HepG2 (cell line): ENCODE data around the gene ZNF277. TPM values are rescaled to one million over a fixed set of nuclear protein-coding genes. Genes with fewer than 3 reads are reported as not detected.

ENCODE experiments used
- CAMTA2 ChIP-seq: sonication (generic); formaldehyde crosslinking; IDR thresholded peaks from 2 replicates; pipeline ENCODE4 v1.4.0; 2020; ENCODE audit warnings: mild to moderate bottlenecking, missing genetic modification reagents, borderline replicate concordance
- CREM ChIP-seq, 2 experiments: sonication (generic) in 1 of 2; formaldehyde crosslinking in 1 of 2; IDR thresholded peaks; 2 replicates each; pipeline versions ENCODE4 v1.4.0 to v1.6.1; 2016 to 2020; ENCODE audit warnings: antibody characterized with exemption in 1 of 2, mild to moderate bottlenecking in 1 of 2, missing genetic modification reagents in 1 of 2
- HMG20B ChIP-seq: conservative IDR thresholded peaks from 2 replicates; pipeline ENCODE4 v1.6.1; 2016; ENCODE audit warnings: missing genetic modification reagents, missing compliant biosample characterization
- HNF4G ChIP-seq, 2 experiments: sonication (generic) in 1 of 2; formaldehyde crosslinking in 1 of 2; IDR thresholded peaks; 2 replicates each; pipeline versions ENCODE4 v1.4.0 to v1.6.1; 2011 to 2020; ENCODE audit warnings: borderline replicate concordance in 2 of 2, low read depth in 2 of 2, mild to moderate bottlenecking in 2 of 2, low read length in 1 of 2, missing genetic modification reagents in 1 of 2, moderate library complexity in 1 of 2
- KAT8 ChIP-seq: IDR thresholded peaks from 2 replicates; pipeline ENCODE4 v1.6.1; 2016; ENCODE audit warnings: missing genetic modification reagents, missing compliant biosample characterization
- SRSF4 ChIP-seq: fragments of 200-400 bp; formaldehyde crosslinking; IDR thresholded peaks from one replicate; pipeline ENCODE4 v1.6.1; 2018; ENCODE audit warnings: mild to moderate bottlenecking, low read depth, low read length, moderate library complexity; ENCODE audit not compliant: poor library complexity, severe bottlenecking
- ZFP90 ChIP-seq: sonication (generic); formaldehyde crosslinking; IDR thresholded peaks from 2 replicates; pipeline ENCODE4 v1.8.0; 2022; ENCODE audit warnings: missing genetic modification reagents, mild to moderate bottlenecking, inconsistent platforms, borderline replicate concordance
- ZNF337 ChIP-seq: sonication (generic); formaldehyde crosslinking; IDR thresholded peaks from 2 replicates; pipeline ENCODE4 v1.5.1; 2020; ENCODE audit warnings: missing genetic modification reagents, low read depth, mild to moderate bottlenecking, borderline replicate concordance
- ZNF724P ChIP-seq: sonication (generic); formaldehyde crosslinking; IDR thresholded peaks from 2 replicates; pipeline ENCODE4 v1.8.0; 2022; ENCODE audit warnings: missing genetic modification reagents, borderline replicate concordance
- ZNF839 ChIP-seq: sonication (generic); formaldehyde crosslinking; IDR thresholded peaks from 2 replicates; pipeline ENCODE4 v1.4.0; 2020; ENCODE audit warnings: missing genetic modification reagents, mild to moderate bottlenecking, borderline replicate concordance
- polyA plus RNA-seq, 8 experiments: library from polyadenylated mRNA; depleted of rRNA in 3 of 8; stranded (reverse) in 7 of 8; unstranded in 1 of 8; fragments of >200 nt; fragmentation: Illumina TruSeq in 4 of 8; extraction: Trizol in 4 of 8; gene quantifications; 2 replicates each; pipeline versions ENCODE4 v1.2.1 to v1.2.3, GENCODE V29; 2011 to 2016; ENCODE audit warnings: low read depth in 4 of 8, missing spikeins in 1 of 8, mixed read lengths in 1 of 8; ENCODE audit not compliant: insufficient read depth in 1 of 8
- total RNA-seq, 5 experiments: library from RNA; depleted of rRNA; stranded (reverse); fragments of >200 nt; fragmentation: Illumina TruSeq; extraction: Trizol; gene quantifications; 2 replicates each; pipeline ENCODE4 v1.2.3, GENCODE V29; 2016; ENCODE audit warnings: low read depth in 1 of 5
- TF ChIP-seq, protein P1 (sequence below), 2 experiments: fragments of 450-650 bp in 1 of 2; sonication (generic) in 1 of 2; formaldehyde crosslinking in 1 of 2; IDR thresholded peaks; 2 replicates each; pipeline versions ENCODE4 v1.6.1 to v1.8.0; 2016 to 2022; ENCODE audit warnings: antibody characterized with exemption in 1 of 2, mild to moderate bottlenecking in 1 of 2, missing genetic modification reagents in 1 of 2
- TF ChIP-seq, protein P2 (sequence below): sonication (generic); formaldehyde crosslinking; IDR thresholded peaks from 2 replicates; pipeline ENCODE4 v1.4.0; 2020; ENCODE audit warnings: missing genetic modification reagents, borderline replicate concordance

Gene ZNF277
- total and polyA plus RNA-seq, 2 of the 13 experiments (the other 11 are each of a cell fraction or from before 2014, with no cell fraction given), result 29.1 to 30.1 TPM

GRCh38 chr7:112159351-112159750, 47.1 kb upstream of the ZNF277 start (continued):
- TF ChIP-seq, protein P1, sequence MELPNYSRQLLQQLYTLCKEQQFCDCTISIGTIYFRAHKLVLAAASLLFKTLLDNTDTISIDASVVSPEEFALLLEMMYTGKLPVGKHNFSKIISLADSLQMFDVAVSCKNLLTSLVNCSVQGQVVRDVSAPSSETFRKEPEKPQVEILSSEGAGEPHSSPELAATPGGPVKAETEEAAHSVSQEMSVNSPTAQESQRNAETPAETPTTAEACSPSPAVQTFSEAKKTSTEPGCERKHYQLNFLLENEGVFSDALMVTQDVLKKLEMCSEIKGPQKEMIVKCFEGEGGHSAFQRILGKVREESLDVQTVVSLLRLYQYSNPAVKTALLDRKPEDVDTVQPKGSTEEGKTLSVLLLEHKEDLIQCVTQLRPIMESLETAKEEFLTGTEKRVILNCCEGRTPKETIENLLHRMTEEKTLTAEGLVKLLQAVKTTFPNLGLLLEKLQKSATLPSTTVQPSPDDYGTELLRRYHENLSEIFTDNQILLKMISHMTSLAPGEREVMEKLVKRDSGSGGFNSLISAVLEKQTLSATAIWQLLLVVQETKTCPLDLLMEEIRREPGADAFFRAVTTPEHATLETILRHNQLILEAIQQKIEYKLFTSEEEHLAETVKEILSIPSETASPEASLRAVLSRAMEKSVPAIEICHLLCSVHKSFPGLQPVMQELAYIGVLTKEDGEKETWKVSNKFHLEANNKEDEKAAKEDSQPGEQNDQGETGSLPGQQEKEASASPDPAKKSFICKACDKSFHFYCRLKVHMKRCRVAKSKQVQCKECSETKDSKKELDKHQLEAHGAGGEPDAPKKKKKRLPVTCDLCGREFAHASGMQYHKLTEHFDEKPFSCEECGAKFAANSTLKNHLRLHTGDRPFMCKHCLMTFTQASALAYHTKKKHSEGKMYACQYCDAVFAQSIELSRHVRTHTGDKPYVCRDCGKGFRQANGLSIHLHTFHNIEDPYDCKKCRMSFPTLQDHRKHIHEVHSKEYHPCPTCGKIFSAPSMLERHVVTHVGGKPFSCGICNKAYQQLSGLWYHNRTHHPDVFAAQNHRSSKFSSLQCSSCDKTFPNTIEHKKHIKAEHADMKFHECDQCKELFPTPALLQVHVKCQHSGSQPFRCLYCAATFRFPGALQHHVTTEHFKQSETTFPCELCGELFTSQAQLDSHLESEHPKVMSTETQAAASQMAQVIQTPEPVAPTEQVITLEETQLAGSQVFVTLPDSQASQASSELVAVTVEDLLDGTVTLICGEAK (IDR thresholded peaks at IDR 0.05), result no peak
- TF ChIP-seq, protein P1 (CRISPR knock-in tag; IDR thresholded peaks at IDR 0.05), result no peak
- no peak for TF ChIP-seq KAT8 (CRISPR knock-in tag)
- no peak for TF ChIP-seq ZNF839 (CRISPR knock-in tag)
- TF ChIP-seq ZFP90 (CRISPR knock-in tag), result no peak
- no peak for TF ChIP-seq HMG20B
- TF ChIP-seq CREM (IDR thresholded peaks at IDR 0.05), result no peak
- no peak for TF ChIP-seq CREM (CRISPR knock-in tag; IDR thresholded peaks at IDR 0.05)
- TF ChIP-seq HNF4G (IDR thresholded peaks at IDR 0.05; ENCODE audit: borderline replicate concordance, low read depth, low read length), result no peak
- no peak for TF ChIP-seq HNF4G (CRISPR knock-in tag; IDR thresholded peaks at IDR 0.05; ENCODE audit: borderline replicate concordance, low read depth)
- no peak for TF ChIP-seq ZNF724P (CRISPR knock-in tag)
- no peak for TF ChIP-seq CAMTA2 (CRISPR knock-in tag)
- TF ChIP-seq, protein P2, sequence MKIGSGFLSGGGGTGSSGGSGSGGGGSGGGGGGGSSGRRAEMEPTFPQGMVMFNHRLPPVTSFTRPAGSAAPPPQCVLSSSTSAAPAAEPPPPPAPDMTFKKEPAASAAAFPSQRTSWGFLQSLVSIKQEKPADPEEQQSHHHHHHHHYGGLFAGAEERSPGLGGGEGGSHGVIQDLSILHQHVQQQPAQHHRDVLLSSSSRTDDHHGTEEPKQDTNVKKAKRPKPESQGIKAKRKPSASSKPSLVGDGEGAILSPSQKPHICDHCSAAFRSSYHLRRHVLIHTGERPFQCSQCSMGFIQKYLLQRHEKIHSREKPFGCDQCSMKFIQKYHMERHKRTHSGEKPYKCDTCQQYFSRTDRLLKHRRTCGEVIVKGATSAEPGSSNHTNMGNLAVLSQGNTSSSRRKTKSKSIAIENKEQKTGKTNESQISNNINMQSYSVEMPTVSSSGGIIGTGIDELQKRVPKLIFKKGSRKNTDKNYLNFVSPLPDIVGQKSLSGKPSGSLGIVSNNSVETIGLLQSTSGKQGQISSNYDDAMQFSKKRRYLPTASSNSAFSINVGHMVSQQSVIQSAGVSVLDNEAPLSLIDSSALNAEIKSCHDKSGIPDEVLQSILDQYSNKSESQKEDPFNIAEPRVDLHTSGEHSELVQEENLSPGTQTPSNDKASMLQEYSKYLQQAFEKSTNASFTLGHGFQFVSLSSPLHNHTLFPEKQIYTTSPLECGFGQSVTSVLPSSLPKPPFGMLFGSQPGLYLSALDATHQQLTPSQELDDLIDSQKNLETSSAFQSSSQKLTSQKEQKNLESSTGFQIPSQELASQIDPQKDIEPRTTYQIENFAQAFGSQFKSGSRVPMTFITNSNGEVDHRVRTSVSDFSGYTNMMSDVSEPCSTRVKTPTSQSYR (CRISPR knock-in tag), result no peak
- no peak for TF ChIP-seq ZNF337 (CRISPR knock-in tag)
- TF ChIP-seq SRSF4, result no peak
